Stimulated activated naive CD8-positive, alpha-beta T cell treated with anti-CD3 and anti-CD28 coated beads, Interleukin-15, amount 100 ng/mL, for 72 hours (primary cell): ENCODE data around the gene PPP1R10.
"Not testable (repeated sequence)": the region's sequence is repeated elsewhere in the genome, so short reads cannot be mapped to it uniquely, and the experiment has no call there.

Experiments
- ATAC-seq: fragments of 150-1000 bp; cut with Tn5 transposase; 2 replicates; pipeline ENCODE4 v1.10.0; 2021; ENCODE audit warnings: mild to moderate bottlenecking, moderate library complexity
- DNase-seq, 2 donors: peaks; one replicate each; pipeline ENCODE4 v3.0.0; 2021 to 2022
- H3K27ac Mint-ChIP-seq, 2 donors: one replicate each; pipeline ENCODE4 v1.8.0; 2022; ENCODE audit warnings: mild to moderate bottlenecking in 2 of 2, mixed read lengths in 2 of 2, moderate library complexity in 2 of 2
- H3K27me3 Mint-ChIP-seq: one replicate; pipeline ENCODE4 v1.8.0; 2022; ENCODE audit warnings: mixed read lengths
- H3K4me1 Mint-ChIP-seq: one replicate; pipeline ENCODE4 v1.8.0; 2022; ENCODE audit warnings: mild to moderate bottlenecking, mixed read lengths
- H3K4me3 Mint-ChIP-seq, 2 donors: one replicate each; pipeline ENCODE4 v1.8.0; 2022; ENCODE audit warnings: mild to moderate bottlenecking in 2 of 2, mixed read lengths in 2 of 2, moderate library complexity in 1 of 2
- H3K9me3 Mint-ChIP-seq, 2 donors: one replicate each; pipeline ENCODE4 v1.8.0; 2022; ENCODE audit warnings: mixed read lengths in 2 of 2

Gene PPP1R10

GRCh38 chr6:30612687-30613248 lies 4.3 kb downstream of the PPP1R10 start:
- H3K4me3 Mint-ChIP-seq, result peak overlapping the region in 1 of 2 donors; percentile 91
- DNase-seq (no peak), ATAC-seq (no peak)
- peaks cover 91% of the 10 kb centered on the region for H3K4me1 Mint-ChIP-seq
- H3K27me3 Mint-ChIP-seq, result no peaks in the 10 kb centered on the region
- peak overlapping the region; percentile 4 to 5 for H3K27ac Mint-ChIP-seq
- no peaks in the 10 kb centered on the region for H3K9me3 Mint-ChIP-seq

GRCh38 chr6:30612213-30612612 lies 4.8 kb downstream of the PPP1R10 start:
- H3K9me3 Mint-ChIP-seq, result no peaks in the 10 kb centered on the region
- no peaks in the 10 kb centered on the region for H3K27me3 Mint-ChIP-seq
- DNase-seq, result no peak
- H3K4me1 Mint-ChIP-seq, result peaks cover 93% of the 10 kb centered on the region
- peak overlapping the region in 1 of 2 donors; percentile 16 for H3K27ac Mint-ChIP-seq
- no peak overlapping the region for H3K4me3 Mint-ChIP-seq
- ATAC-seq, result no peak

GRCh38 chr6:30611856-30612194 lies 5.2 kb downstream of the PPP1R10 start:
- Mint-ChIP-seq H3K27me3 (no peaks in the 10 kb centered on the region), H3K27ac (peak overlapping the region in 1 of 2 donors; percentile 16), H3K4me1 (peaks cover 89% of the 10 kb centered on the region), H3K4me3 (no peak overlapping the region), H3K9me3 (no peaks in the 10 kb centered on the region)
- ATAC-seq (no peak), DNase-seq (no peak)

DNA sequence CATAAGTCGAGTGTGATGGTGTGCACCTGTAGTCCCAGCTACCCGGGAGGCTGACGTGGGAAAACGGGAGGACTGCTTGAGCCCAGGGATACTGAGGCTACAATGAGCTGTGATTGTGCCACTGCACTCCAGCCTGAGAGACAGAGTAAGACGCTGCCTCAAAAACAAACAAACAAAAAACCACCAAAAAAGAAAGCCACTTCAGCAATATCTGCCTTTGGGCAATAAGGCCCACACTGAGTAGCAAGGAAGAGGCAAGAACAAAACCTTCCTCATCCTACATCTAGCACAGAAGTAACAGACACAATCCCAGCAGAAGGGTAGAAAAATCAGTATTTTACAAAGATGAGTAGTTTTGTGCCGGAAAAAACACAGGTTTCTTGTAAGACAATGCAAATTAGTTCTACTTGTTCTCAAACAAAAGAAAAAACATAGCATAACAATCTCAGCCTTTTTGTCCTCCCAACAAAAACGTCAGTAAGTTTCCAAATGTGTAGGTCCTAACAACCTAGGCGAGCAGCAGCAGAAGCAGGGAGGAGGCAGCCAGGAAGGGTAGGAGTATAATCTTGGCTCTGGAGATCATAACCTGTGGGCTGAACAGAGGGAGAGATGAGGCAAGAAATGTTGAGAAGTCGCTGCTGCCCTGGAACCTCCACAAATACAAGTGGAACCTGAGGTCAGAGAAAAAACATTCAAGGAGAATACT lies 5.7 kb downstream of the PPP1R10 start:
- Mint-ChIP-seq H3K4me1 (peaks cover 86% of the 10 kb centered on the region), H3K9me3 (no peaks in the 10 kb centered on the region), H3K27ac (peak overlapping the region in 1 of 2 donors; percentile 60), H3K27me3 (no peaks in the 10 kb centered on the region), H3K4me3 (peak overlapping the region in 1 of 2 donors; percentile 25)
- ATAC-seq (no peak), DNase-seq (no peak)

- ATAC-seq (no peak), DNase-seq (no peak)
- H3K4me3 Mint-ChIP-seq, result no peak overlapping the region
- peaks cover 75% of the 10 kb centered on the region for H3K4me1 Mint-ChIP-seq
- no peaks in the 10 kb centered on the region for H3K9me3 Mint-ChIP-seq
- no peaks in the 10 kb centered on the region for H3K27me3 Mint-ChIP-seq
- peak overlapping the region in 1 of 2 donors; percentile 37 for H3K27ac Mint-ChIP-seq
Observed at GRCh38 chr6:30610065-30610464, 7.0 kb downstream of the PPP1R10 start.

DNA sequence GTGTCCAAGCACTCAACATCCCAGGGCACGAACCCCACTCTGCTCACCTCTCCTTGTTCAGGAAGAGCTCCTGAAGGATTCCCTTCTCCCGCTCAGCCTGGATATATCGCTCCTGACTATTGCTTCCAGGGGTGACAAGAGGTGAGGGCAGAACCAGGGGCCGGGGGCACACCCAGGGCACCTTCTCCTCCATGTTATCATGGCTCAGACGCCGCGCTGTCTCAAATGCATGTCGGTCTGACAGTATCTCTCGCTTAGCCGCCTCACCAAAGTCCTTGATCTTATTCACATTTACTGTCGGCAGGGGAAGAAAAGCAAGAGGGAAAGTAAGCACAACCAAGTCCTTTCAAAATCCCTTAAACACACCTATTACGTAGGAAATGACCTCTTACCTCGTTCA lies 13.1 kb downstream of the PPP1R10 start:
- Mint-ChIP-seq H3K27me3 (no peaks in the 10 kb centered on the region), H3K9me3 (no peaks in the 10 kb centered on the region), H3K4me3 (no peak overlapping the region), H3K4me1 (peaks cover 55% of the 10 kb centered on the region), H3K27ac (peak overlapping the region in 1 of 2 donors; percentile 82)
- DNase-seq (no peak), ATAC-seq (no peak)

DNA sequence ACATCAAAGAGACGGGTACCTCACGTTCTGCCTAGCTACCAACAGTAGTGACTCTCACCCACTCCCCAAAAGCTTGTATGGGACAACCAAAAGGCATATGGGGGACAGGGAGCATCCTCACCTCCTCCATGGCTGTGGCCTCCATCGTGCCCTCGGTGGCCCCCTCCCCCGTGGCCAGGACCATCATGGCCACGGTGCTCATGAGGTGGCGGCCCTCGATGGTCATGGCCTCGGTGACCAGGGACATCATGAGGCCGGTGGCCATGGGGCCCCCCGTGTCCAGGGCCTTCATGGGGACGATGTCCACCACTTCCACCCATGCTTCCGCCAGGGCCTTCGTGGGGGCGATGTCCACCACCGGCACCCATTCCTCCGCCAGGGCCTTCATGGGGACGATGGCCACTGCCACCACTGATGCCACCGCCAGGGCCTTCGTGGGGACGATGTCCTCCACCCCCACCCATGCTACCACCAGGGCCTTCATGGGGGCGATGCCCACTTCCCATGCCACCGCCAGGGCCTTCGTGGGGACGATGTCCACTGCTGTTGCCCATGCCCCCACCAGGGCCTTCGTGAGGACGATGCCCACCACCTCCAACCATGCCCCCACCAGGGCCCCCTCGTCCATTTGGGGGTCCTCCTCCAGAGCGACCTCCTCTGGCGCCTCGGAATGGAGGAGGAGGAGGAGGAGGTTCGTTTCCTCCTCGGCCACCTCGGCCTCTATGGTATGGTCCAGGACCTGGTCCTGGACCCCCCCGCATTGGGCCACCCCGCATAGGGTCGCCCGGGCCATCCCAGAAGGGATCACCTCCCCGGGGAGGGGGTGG lies 15.0 kb downstream of the PPP1R10 start:
- Mint-ChIP-seq H3K4me3 (no peak overlapping the region), H3K4me1 (peaks cover 52% of the 10 kb centered on the region), H3K27ac (peak overlapping the region in 1 of 2 donors; percentile 71), H3K27me3 (no peaks in the 10 kb centered on the region), H3K9me3 (no peaks in the 10 kb centered on the region)
- no peak for DNase-seq
- peak; percentile 47 for ATAC-seq

DNA sequence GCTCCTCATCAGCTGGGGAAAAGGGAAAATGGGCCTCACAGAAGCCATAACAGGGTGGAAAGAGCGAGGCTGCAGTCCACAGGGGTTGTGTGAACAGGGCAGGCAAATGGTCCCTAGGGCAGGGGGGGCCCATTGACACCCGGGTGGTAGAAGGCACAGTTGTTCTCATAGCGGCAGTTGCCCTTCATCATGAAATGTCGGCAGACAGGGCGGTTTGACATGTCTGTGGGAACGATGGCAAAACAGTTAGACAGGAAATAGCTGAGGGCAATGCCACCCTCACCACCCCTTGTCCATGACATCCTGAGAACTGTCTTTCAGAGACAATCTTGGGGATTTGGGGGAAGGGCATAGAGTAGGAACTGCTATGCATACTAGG lies 15.6 kb downstream of the PPP1R10 start:
- Mint-ChIP-seq H3K4me3 (peak overlapping the region in 1 of 2 donors; percentile 7), H3K9me3 (no peaks in the 10 kb centered on the region), H3K4me1 (peaks cover 56% of the 10 kb centered on the region), H3K27ac (peak overlapping the region in 1 of 2 donors; percentile 71), H3K27me3 (no peaks in the 10 kb centered on the region)
- ATAC-seq, result peak; percentile 2
- no peak for DNase-seq

DNA sequence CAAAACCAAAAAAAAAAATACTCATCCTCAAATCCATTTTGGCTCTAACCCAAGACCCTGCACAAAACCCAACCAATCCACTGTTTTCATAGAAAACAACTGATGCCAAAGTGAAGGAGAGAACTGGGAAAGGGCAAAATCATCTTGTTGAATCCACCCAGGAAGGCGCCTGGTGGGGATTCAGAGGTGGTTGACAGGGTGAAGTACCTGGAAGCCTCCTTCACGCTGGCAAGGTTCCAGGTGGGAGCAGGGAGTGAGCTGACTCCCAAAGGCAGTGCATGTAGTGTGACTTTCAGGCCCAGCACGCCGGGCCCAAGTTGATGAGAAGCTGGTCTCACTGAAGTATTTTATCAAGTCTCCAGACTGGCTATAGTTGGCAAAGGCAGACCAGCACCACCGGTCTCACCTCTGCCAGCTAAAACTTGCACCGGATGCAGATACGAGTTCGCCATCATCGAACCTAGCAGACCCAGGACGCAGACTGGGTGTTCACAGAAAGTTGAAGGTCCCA lies 16.5 kb downstream of the PPP1R10 start:
- ATAC-seq, result no peak
- DNase-seq, result no peak
- Mint-ChIP-seq H3K27ac (peak overlapping the region; percentile 2 to 40), H3K4me3 (no peak overlapping the region), H3K9me3 (no peaks in the 10 kb centered on the region), H3K4me1 (peaks cover 56% of the 10 kb centered on the region), H3K27me3 (no peaks in the 10 kb centered on the region)

DNA sequence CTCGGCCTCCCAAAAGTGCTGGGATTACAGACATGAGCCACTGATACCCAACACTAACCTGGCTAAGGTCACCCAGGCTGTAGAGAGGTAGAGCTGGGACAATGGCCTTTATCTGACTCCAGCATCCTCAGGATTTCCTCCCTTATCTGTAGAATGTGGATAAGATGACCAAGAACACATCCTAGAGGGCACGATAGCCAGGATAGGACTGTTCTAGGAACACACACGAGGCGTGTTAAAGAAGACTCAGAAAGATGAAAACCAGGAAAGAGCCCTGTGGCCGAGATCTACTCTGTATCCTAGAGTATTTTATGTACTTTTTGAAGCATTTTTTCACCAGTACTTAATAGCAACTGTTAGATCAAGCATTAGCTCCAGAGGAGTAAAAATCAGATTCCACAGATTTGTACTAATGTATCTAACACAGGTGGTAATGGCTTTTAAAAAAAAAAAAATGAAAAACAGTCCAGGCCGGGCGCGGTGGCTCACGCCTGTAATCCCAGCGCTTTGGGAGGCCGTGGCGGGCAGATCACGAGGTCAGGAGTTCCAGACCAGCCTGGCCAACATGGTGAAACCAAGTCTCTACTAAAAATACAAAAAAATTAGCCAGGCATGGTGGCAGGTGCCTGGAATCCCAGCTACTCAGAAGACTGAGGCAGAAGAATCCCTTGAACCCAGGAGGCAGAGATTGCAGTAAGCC lies 17.3 kb downstream of the PPP1R10 start:
- H3K4me3 Mint-ChIP-seq, result no peak overlapping the region
- H3K27me3 Mint-ChIP-seq, result no peaks in the 10 kb centered on the region
- ATAC-seq (no peak), DNase-seq (no peak)
- no peaks in the 10 kb centered on the region for H3K9me3 Mint-ChIP-seq
- H3K4me1 Mint-ChIP-seq, result peaks cover 51% of the 10 kb centered on the region
- peak overlapping the region; percentile 51 to 69 for H3K27ac Mint-ChIP-seq

GRCh38 chr6:30598912-30599624 lies 18.0 kb downstream of the PPP1R10 start:
- Mint-ChIP-seq H3K27me3 (no peaks in the 10 kb centered on the region), H3K4me3 (no peak overlapping the region), H3K9me3 (no peaks in the 10 kb centered on the region), H3K27ac (peak overlapping the region; percentile 51 to 69), H3K4me1 (peaks cover 46% of the 10 kb centered on the region)
- ATAC-seq (no peak), DNase-seq (no peak)

DNA sequence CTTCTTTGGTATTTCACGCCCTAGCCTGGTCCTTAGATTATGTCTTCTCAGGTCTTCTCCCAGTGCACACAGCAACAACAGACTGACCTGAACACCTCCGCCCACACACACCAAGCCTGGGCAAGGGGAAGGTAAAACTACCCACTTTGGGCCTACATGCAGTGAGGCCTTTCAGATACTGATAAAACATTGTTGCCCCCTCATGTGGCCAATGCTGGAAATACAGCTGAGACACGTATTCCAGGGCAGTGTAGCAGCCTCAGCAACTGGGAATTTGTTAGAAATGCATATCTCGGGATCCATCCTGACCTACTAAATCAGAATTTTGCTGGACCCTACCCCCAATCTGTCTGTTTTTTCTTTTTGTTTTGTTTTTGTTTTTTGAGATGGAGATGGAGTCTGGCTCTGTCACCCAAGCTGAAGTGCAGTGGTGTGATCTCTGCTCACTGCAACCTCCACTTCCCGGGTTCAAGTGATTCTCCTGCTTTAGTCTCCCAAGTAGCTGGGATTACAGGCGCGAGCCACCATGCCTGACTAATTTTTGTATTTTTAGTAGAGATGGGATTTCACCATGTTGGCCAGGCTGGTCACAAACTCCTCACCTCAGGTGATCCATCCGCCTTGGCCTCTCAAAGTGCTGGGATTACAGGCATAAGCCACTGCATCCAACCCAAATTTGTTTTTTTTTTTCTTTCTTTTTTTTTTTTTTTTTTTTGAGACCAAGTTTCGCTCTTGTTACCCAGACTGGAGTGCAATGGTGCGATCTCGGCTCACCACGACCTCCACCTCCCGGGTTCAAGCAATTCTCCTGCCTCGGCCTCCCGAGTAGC lies 19.5 kb downstream of the PPP1R10 start:
- H3K9me3 Mint-ChIP-seq, H3K4me3 Mint-ChIP-seq, H3K27me3 Mint-ChIP-seq: not testable (repeated sequence)
- peak; percentile 74 to 79 for DNase-seq
- Mint-ChIP-seq H3K27ac (peak overlapping the region in 1 of 2 donors; percentile 90), H3K4me1 (peaks cover 30% of the 10 kb centered on the region)
- ATAC-seq, result peak; percentile 86

GRCh38 chr6:30592287-30592686 lies 24.8 kb downstream of the PPP1R10 start:
- DNase-seq (no peak), ATAC-seq (no peak)
- no peaks in the 10 kb centered on the region for H3K27me3 Mint-ChIP-seq
- no peak overlapping the region for H3K4me3 Mint-ChIP-seq
- H3K9me3 Mint-ChIP-seq, result no peaks in the 10 kb centered on the region
- peaks cover 13% of the 10 kb centered on the region for H3K4me1 Mint-ChIP-seq
- H3K27ac Mint-ChIP-seq, result peak overlapping the region; percentile 3

GRCh38 chr6:30591008-30591407 lies 26.0 kb downstream of the PPP1R10 start:
- no peak for DNase-seq
- no peak for ATAC-seq
- Mint-ChIP-seq H3K4me1 (peaks cover 6% of the 10 kb centered on the region), H3K27me3 (no peaks in the 10 kb centered on the region), H3K4me3 (no peak overlapping the region), H3K27ac (peak overlapping the region in 1 of 2 donors; percentile 5), H3K9me3 (no peaks in the 10 kb centered on the region)
